ENCODE measurements around the gene CRTAC1. TPM values are rescaled to one million over a fixed set of nuclear protein-coding genes. Genes with fewer than 3 reads are reported as not detected.

The CRTAC1 gene
- polyA plus RNA-seq, 1 experiment, result not detected

DNA sequence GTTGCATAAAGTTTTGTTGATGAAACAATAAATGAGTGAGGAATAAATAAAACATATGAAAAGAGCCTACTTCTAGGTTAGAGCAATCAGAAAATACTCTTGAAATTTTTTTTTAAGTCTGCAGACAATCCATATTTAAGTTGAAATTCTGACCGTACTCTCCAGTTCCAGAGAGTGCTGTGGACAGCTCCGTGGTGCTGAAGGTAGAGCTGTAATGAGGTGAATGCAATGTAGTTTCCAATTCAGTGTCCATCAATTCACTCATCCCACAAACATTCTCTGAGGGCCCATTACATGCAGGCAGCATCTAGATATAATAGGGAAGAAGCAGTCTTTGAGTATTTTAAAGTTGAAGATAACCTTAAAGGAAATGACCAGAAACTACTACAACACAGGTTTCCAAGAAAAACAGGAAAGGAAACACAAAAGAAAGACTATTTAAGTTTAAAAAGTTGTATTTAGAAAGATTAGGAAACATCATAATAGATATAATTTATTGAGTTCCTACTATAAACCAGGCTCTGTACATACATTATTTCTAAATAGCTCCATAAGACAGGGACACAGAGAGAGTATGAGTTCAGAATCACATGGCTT lies 44.0 kb upstream of the CRTAC1 start:
- no peak overlapping the region for H3K4me3 ChIP-seq (ENCODE audit: low read depth, low read length)
- H3K9me3 ChIP-seq (ENCODE audit: control insufficient read depth, insufficient read depth, low read length), result no peaks in the 10 kb centered on the region
- POLR2A ChIA-PET, result no interaction called here
- CTCF ChIA-PET, result no interaction called here
- H3K27me3 ChIP-seq (ENCODE audit: control insufficient read depth, insufficient read depth, low read length), result no peaks in the 10 kb centered on the region
- H3K27ac ChIP-seq (ENCODE audit: low read depth, low read length), result no peak overlapping the region
- TF ChIP-seq, protein P1, sequence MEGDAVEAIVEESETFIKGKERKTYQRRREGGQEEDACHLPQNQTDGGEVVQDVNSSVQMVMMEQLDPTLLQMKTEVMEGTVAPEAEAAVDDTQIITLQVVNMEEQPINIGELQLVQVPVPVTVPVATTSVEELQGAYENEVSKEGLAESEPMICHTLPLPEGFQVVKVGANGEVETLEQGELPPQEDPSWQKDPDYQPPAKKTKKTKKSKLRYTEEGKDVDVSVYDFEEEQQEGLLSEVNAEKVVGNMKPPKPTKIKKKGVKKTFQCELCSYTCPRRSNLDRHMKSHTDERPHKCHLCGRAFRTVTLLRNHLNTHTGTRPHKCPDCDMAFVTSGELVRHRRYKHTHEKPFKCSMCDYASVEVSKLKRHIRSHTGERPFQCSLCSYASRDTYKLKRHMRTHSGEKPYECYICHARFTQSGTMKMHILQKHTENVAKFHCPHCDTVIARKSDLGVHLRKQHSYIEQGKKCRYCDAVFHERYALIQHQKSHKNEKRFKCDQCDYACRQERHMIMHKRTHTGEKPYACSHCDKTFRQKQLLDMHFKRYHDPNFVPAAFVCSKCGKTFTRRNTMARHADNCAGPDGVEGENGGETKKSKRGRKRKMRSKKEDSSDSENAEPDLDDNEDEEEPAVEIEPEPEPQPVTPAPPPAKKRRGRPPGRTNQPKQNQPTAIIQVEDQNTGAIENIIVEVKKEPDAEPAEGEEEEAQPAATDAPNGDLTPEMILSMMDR (IDR thresholded peaks at IDR 0.05; ENCODE audit: low read depth, low read length), result no peak
- no peak for DNase-seq (ENCODE audit: low read depth, low spot score)

DNA sequence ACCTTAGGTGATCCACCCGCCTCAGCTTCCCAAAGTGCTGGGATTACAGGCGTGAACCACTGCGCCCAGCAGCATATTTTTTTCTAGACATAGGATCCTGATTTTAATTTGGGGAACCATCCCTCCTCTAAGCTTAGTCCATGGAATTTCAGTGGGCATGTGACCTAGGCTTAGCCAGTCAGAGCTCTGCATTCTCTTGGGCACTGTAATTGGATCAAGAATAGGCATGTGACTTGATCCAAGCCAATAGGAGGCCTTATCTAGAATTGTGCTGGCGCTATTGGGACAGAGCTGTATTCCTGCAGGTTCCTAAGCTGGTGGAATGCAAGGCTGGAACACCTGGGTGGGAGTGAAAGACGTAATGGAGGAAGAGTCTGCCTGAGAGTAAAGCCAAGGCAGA lies 36.7 kb upstream of the CRTAC1 start:
- TF ChIP-seq, protein P1 (IDR thresholded peaks at IDR 0.05; ENCODE audit: low read depth, low read length), result no peak
- CTCF ChIA-PET, result interaction anchor here (0.7 kb wide), 1 partner anchor 150 kb away, joined by 3 read pairs; no protein-coding TSS in a partner anchor
- POLR2A ChIA-PET, result no interaction called here
- Histone ChIP-seq H3K27ac (ENCODE audit: low read depth, low read length) (no peak overlapping the region), H3K9me3 (ENCODE audit: control insufficient read depth, insufficient read depth, low read length) (no peaks in the 10 kb centered on the region), H3K4me3 (ENCODE audit: low read depth, low read length) (no peak overlapping the region), H3K27me3 (ENCODE audit: control insufficient read depth, insufficient read depth, low read length) (no peaks in the 10 kb centered on the region)
- DNase-seq (ENCODE audit: low read depth, low spot score), result no peak

DNA sequence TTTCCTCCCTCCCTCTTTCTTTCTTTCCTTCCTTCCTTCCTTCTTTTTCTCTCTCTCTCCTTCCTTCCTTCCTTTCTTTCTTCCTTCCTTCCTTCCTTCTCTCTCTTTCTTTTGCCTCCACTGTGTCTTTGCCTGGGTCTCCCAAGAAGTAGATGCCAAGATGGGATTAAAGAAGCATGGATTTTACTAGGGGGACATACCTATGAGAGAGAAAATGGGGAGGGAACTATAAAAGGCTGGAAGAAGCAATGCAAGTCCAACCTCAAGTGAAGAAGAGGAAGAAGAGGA lies 33.3 kb upstream of the CRTAC1 start:
- Histone ChIP-seq H3K4me3 (ENCODE audit: low read depth, low read length) (no peak overlapping the region), H3K27me3 (ENCODE audit: control insufficient read depth, insufficient read depth, low read length) (no peaks in the 10 kb centered on the region), H3K9me3 (ENCODE audit: control insufficient read depth, insufficient read depth, low read length) (no peaks in the 10 kb centered on the region), H3K27ac (ENCODE audit: low read depth, low read length) (no peak overlapping the region)
- TF ChIP-seq, protein P1 (IDR thresholded peaks at IDR 0.05; ENCODE audit: low read depth, low read length), result no peak
- no peak for DNase-seq (ENCODE audit: low read depth, low spot score)
- POLR2A ChIA-PET, result no interaction called here
- CTCF ChIA-PET, result no interaction called here

DNA sequence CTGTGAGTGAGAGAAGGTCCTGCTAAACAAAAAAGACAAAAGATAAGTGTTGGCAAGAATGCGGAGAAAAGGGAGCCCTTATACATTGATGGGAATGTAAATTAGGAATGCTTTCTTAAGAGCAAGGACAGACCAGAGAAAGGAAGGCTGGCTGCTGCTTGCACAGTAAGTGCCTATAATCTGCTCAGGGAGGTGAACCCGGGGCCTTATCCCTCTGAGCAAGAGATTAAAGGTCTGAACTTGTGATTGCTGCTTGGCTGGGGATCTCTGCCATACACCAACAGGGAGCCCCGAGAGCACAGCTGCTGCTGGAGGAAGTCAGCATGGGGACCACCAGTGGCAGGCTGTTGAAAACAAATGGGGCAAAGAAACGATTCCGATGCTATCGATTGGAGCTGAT lies 32.0 kb upstream of the CRTAC1 start:
- no peaks in the 10 kb centered on the region for H3K9me3 ChIP-seq (ENCODE audit: control insufficient read depth, insufficient read depth, low read length)
- H3K27ac ChIP-seq (ENCODE audit: low read depth, low read length), result no peak overlapping the region
- no peak for DNase-seq (ENCODE audit: low read depth, low spot score)
- ChIA-PET POLR2A (no interaction called here), CTCF (no interaction called here)
- H3K27me3 ChIP-seq (ENCODE audit: control insufficient read depth, insufficient read depth, low read length), result no peaks in the 10 kb centered on the region
- TF ChIP-seq, protein P1 (IDR thresholded peaks at IDR 0.05; ENCODE audit: low read depth, low read length), result no peak
- H3K4me3 ChIP-seq (ENCODE audit: low read depth, low read length), result no peak overlapping the region

DNA sequence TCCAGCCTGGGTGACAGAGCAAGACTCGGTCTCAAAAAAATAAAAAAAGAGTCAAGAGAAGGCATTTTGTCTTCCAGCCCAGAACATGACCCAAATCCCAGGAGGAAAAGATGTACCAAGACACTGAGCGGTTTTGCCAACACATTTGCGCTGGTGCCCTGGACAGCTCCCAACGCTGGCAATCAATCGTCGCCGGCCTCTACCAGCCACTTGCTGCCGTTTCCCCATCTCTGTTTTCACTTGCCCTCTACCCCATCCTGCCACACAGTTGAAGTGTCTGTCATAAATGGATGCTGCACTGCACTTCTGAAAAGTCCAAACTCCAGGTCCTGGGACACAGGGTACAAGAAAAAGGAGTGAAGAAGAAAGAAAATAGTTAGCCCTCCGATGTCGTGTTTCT lies 29.7 kb upstream of the CRTAC1 start:
- TF ChIP-seq, protein P1 (IDR thresholded peaks at IDR 0.05; ENCODE audit: low read depth, low read length), result no peak
- CTCF ChIA-PET, result no interaction called here

More for the DNA sequence above, 29.7 kb upstream of the CRTAC1 start:
- no peak overlapping the region for H3K4me3 ChIP-seq (ENCODE audit: low read depth, low read length)
- no peaks in the 10 kb centered on the region for H3K9me3 ChIP-seq (ENCODE audit: control insufficient read depth, insufficient read depth, low read length)
- no peak overlapping the region for H3K27ac ChIP-seq (ENCODE audit: low read depth, low read length)
- no peak for DNase-seq (ENCODE audit: low read depth, low spot score)
- no peaks in the 10 kb centered on the region for H3K27me3 ChIP-seq (ENCODE audit: control insufficient read depth, insufficient read depth, low read length)
- POLR2A ChIA-PET, result no interaction called here
